Measurements from ENCODE around the gene LRRC1. TPM values are rescaled to one million over a fixed set of nuclear protein-coding genes. Genes with fewer than 3 reads are reported as not detected.

LRRC1 gene
- total and polyA plus RNA-seq, 2 donors (not counting 1 experiment from before 2014, with no cell fraction given): 3.8 to 12.1 TPM

GRCh38 chr6:53930330-53930729, 135.5 kb downstream of the LRRC1 start:
- Histone ChIP-seq H3K4me2 (ENCODE audit: extremely low read depth, insufficient read depth, low read length) (no peak overlapping the region), H2AFZ (ENCODE audit: low read length) (no peak overlapping the region), H4K20me1 (ENCODE audit: control insufficient read depth, extremely low read depth, insufficient read depth, low read length) (no peaks in the 10 kb centered on the region), H3K9ac (ENCODE audit: insufficient read depth, low read length) (no peak overlapping the region), H3K4me3 (replicated peaks in 1 of 4; ENCODE audit: control extremely low read depth in 1 of 4, insufficient read depth in 1 of 4, low read depth in 3 of 4, low read length in 4 of 4) (no peak overlapping the region), H3K36me3 (ENCODE audit: control insufficient read depth, insufficient read depth, low read length) (no peaks in the 10 kb centered on the region), H3K27me3 (ENCODE audit: control insufficient read depth, insufficient read depth, low read length) (no peaks in the 10 kb centered on the region), H3K27ac (ENCODE audit: insufficient read depth, low read length) (no peak overlapping the region), H3K79me2 (ENCODE audit: control insufficient read depth, insufficient read depth, low read length) (no peaks in the 10 kb centered on the region), H3K9me3 (ENCODE audit: control insufficient read depth, insufficient read depth, low read depth, low read length) (no peaks in the 10 kb centered on the region), H3K4me1 (ENCODE audit: control insufficient read depth, extremely low read depth, insufficient read depth, low read length) (peaks cover 2% of the 10 kb centered on the region)
- no peak for TF ChIP-seq EZH2 (IDR thresholded peaks at IDR 0.05; ENCODE audit: low read length, missing control alignments)
- TF ChIP-seq, protein P1, sequence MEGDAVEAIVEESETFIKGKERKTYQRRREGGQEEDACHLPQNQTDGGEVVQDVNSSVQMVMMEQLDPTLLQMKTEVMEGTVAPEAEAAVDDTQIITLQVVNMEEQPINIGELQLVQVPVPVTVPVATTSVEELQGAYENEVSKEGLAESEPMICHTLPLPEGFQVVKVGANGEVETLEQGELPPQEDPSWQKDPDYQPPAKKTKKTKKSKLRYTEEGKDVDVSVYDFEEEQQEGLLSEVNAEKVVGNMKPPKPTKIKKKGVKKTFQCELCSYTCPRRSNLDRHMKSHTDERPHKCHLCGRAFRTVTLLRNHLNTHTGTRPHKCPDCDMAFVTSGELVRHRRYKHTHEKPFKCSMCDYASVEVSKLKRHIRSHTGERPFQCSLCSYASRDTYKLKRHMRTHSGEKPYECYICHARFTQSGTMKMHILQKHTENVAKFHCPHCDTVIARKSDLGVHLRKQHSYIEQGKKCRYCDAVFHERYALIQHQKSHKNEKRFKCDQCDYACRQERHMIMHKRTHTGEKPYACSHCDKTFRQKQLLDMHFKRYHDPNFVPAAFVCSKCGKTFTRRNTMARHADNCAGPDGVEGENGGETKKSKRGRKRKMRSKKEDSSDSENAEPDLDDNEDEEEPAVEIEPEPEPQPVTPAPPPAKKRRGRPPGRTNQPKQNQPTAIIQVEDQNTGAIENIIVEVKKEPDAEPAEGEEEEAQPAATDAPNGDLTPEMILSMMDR (conservative IDR thresholded peaks at IDR 0.05 in 1 of 2, IDR thresholded peaks at IDR 0.05 in 1 of 2; ENCODE audit: low read depth in 1 of 2, low read length in 2 of 2): no peak
- DNase-seq (ENCODE audit: low read depth in 2 of 2): no peak

DNA sequence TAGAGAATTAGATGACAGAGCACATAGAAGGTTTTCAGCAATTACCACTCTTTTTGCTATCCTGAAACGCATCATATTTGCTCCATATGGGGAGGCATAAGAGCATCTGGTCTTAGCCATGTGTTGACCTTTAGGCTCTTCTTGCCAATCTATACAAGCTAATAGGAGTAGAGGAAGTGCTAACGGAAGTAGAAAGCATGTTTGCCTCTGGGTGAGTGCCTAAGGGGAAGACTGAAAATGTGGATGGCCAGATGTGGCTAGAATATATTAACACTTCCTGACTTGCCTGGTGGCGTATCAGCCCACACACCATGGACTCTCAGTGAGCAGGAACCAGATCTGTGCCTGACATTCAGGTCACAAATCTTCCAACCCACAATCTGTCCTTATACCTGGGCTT, 136.3 kb downstream of the LRRC1 start:
- H3K36me3 ChIP-seq (ENCODE audit: control insufficient read depth, insufficient read depth, low read length): no peaks in the 10 kb centered on the region
- H3K9ac ChIP-seq (ENCODE audit: insufficient read depth, low read length): no peak overlapping the region
- H3K27me3 ChIP-seq (ENCODE audit: control insufficient read depth, insufficient read depth, low read length): no peaks in the 10 kb centered on the region
- no peaks in the 10 kb centered on the region for H4K20me1 ChIP-seq (ENCODE audit: control insufficient read depth, extremely low read depth, insufficient read depth, low read length)
- TF ChIP-seq, protein P1 (conservative IDR thresholded peaks at IDR 0.05 in 1 of 2, IDR thresholded peaks at IDR 0.05 in 1 of 2; ENCODE audit: low read depth in 1 of 2, low read length in 2 of 2): no peak
- TF ChIP-seq EZH2 (IDR thresholded peaks at IDR 0.05; ENCODE audit: low read length, missing control alignments): no peak
- peaks cover 2% of the 10 kb centered on the region for H3K4me1 ChIP-seq (ENCODE audit: control insufficient read depth, extremely low read depth, insufficient read depth, low read length)
- no peak overlapping the region for H3K27ac ChIP-seq (ENCODE audit: insufficient read depth, low read length)
- no peaks in the 10 kb centered on the region for H3K79me2 ChIP-seq (ENCODE audit: control insufficient read depth, insufficient read depth, low read length)
- no peak overlapping the region for H3K4me2 ChIP-seq (ENCODE audit: extremely low read depth, insufficient read depth, low read length)
- no peak overlapping the region for H2AFZ ChIP-seq (ENCODE audit: low read length)
- no peak for DNase-seq (ENCODE audit: low read depth in 2 of 2)
- no peaks in the 10 kb centered on the region for H3K9me3 ChIP-seq (ENCODE audit: control insufficient read depth, insufficient read depth, low read depth, low read length)
- no peak overlapping the region for H3K4me3 ChIP-seq (replicated peaks in 1 of 4; ENCODE audit: control extremely low read depth in 1 of 4, insufficient read depth in 1 of 4, low read depth in 3 of 4, low read length in 4 of 4)

DNA sequence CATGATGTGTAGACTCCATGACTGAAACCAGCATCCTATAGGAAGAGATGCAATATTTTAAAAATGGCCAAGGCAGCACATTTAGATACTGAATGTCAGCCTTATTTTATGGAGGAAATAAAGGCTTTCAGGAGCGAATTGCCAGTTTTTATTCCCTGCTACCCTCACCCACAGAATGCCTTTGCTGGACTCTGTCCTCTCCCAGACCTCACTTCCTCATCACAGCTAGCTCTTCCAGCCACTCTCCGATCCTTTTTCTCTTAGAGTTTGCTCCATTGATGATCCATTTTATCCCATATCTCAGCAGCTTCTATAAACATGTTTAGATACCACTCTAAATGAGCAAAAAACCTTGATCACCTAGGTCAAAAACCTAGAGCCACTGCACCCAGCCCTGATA, 137.7 kb downstream of the LRRC1 start:
- no peaks in the 10 kb centered on the region for H3K27me3 ChIP-seq (ENCODE audit: control insufficient read depth, insufficient read depth, low read length)
- TF ChIP-seq EZH2 (IDR thresholded peaks at IDR 0.05; ENCODE audit: low read length, missing control alignments): no peak
- TF ChIP-seq, protein P1 (conservative IDR thresholded peaks at IDR 0.05 in 1 of 2, IDR thresholded peaks at IDR 0.05 in 1 of 2; ENCODE audit: low read depth in 1 of 2, low read length in 2 of 2): no peak
- no peak overlapping the region for H3K9ac ChIP-seq (ENCODE audit: insufficient read depth, low read length)
- H3K79me2 ChIP-seq (ENCODE audit: control insufficient read depth, insufficient read depth, low read length): no peaks in the 10 kb centered on the region
- H3K4me2 ChIP-seq (ENCODE audit: extremely low read depth, insufficient read depth, low read length): no peak overlapping the region
- H3K4me3 ChIP-seq (replicated peaks in 1 of 4; ENCODE audit: control extremely low read depth in 1 of 4, insufficient read depth in 1 of 4, low read depth in 3 of 4, low read length in 4 of 4): no peak overlapping the region
- no peaks in the 10 kb centered on the region for H3K9me3 ChIP-seq (ENCODE audit: control insufficient read depth, insufficient read depth, low read depth, low read length)
- H3K36me3 ChIP-seq (ENCODE audit: control insufficient read depth, insufficient read depth, low read length): no peaks in the 10 kb centered on the region
- H3K4me1 ChIP-seq (ENCODE audit: control insufficient read depth, extremely low read depth, insufficient read depth, low read length): peaks cover 2% of the 10 kb centered on the region
- H2AFZ ChIP-seq (ENCODE audit: low read length): no peak overlapping the region
- H4K20me1 ChIP-seq (ENCODE audit: control insufficient read depth, extremely low read depth, insufficient read depth, low read length): no peaks in the 10 kb centered on the region
- no peak overlapping the region for H3K27ac ChIP-seq (ENCODE audit: insufficient read depth, low read length)
- DNase-seq (ENCODE audit: low read depth in 2 of 2): no peak

All from fibroblast of lung (primary cell).